Psoas muscle (tissue), 8 donors: ENCODE measurements around the gene FAF1. TPM values are rescaled to one million over a fixed set of nuclear protein-coding genes. Genes with fewer than 3 reads are reported as not detected.
A peak's percentile ranks its signal among the peaks of the same experiment; 100 is the strongest.

Experiments used
- ATAC-seq, 4 donors: fragments of 200-7000 bp; cut with Tn5 transposase; one replicate each; pipeline ENCODE4 v1.9.1; 2020; ENCODE audit warnings: moderate library complexity in 3 of 4, mild to moderate bottlenecking in 2 of 4
- DNase-seq, 2 donors: peaks; one replicate each; pipeline ENCODE4 v3.0.0-alpha.2; 2020
- H3K27ac ChIP-seq: fragments of 200-600 bp; one replicate; pipeline ENCODE4 v1.8.0; 2022
- H3K27me3 ChIP-seq, 3 donors: fragments of 200-600 bp in 1 of 3; one replicate each; pipeline versions ENCODE4 v1.6.1 to v1.8.0; 2013 to 2022; ENCODE audit warnings: low read length in 2 of 3, mild to moderate bottlenecking in 2 of 3, moderate library complexity in 1 of 3; ENCODE audit not compliant: insufficient read depth in 3 of 3
- H3K36me3 ChIP-seq, 2 donors: fragments of 200-600 bp in 1 of 2; one replicate each; pipeline versions ENCODE4 v1.6.1 to v1.8.0; 2013 to 2022; ENCODE audit warnings: low read depth in 1 of 2, mild to moderate bottlenecking in 1 of 2, moderate library complexity in 1 of 2; ENCODE audit not compliant: insufficient read depth in 1 of 2
- H3K4me1 ChIP-seq: fragments of 200-600 bp; one replicate; pipeline ENCODE4 v1.8.0; 2022
- H3K4me3 ChIP-seq: fragments of 200-600 bp; one replicate; pipeline ENCODE4 v1.8.0; 2022; ENCODE audit warnings: mild to moderate bottlenecking
- H3K9me3 ChIP-seq: fragments of 200-600 bp; one replicate; pipeline ENCODE4 v1.8.0; 2022
- WGBS, 3 donors: extraction: QIAGEN DNeasy Blood & Tissue Kit; methylation state at CpG; one replicate each; pipeline versions ENCODE4 v1.1.6 to v1.1.7; 2013; 5-methylcytosine and 5-hydroxymethylcytosine counted together
- intact Hi-C, 2 donors: fragments of 100-400 bp; cut with DNase I; formaldehyde crosslinking; loops; one replicate each; pipeline versions ENCODE4 v1.11.0 to v1.14.2; 2022
- polyA plus RNA-seq, 3 donors: library from polyadenylated mRNA; stranded (reverse); fragments of 200-250 nt; gene quantifications; one replicate each; pipeline ENCODE4 v1.2.3, GENCODE V29; 2013
- total RNA-seq, 4 donors: library from RNA; stranded (reverse); fragmentation: NEBNext Ultra II Directional in 2 of 4; extraction: Animal tissue kit (Norgen Biotek cat#: 25700) in 2 of 4; gene quantifications; one replicate each; pipeline versions ENCODE4 v1.2.1 to v1.2.4, GENCODE V29; 2021 to 2023
- TF ChIP-seq, protein P1 (sequence below): fragments of 200-600 bp; IDR thresholded peaks from one replicate; pipeline ENCODE4 v1.8.0; 2022; ENCODE audit warnings: antibody characterized with exemption
- donor health status: healthy with polysubstance abuse.
- donor health status: DM: no; HTN: no; CAD: no; lungs with moderate emphysema.
- donor health status: Bipolar disorder and iron deficiency.
- donor health status: healthy.
- donor health status: DM: yes; HTN: yes; CAD: no.
- donor health status: DM: no; HTN: no; CAD: no.
- donor health status: DM: no; HTN: no; CAD: no.
- donor health status: DM: yes; HTN: yes; CAD: no.

Gene FAF1
- total and polyA plus RNA-seq, 7 donors: 67.8 to 128 (median 108) TPM

DNA sequence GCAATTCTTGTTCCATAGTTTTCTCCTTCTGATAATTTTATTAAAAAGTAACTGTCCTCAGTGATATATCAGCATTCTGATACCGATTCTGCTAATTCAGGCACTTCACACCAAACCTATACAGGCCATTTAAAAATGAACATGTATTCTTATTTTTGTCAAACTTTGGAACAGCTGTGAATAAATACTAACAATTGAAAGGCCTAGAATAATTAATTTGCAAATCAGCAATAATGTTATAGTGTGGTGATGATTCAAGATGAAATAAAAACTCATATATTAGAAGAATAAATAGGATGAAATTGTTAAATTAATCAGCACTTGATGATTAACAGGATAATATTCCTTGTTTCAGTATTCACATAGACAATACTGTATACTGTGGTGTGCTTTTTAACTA, 19.9 kb upstream of the FAF1 start:
- Histone ChIP-seq H3K27me3 (no peaks in the 10 kb centered on the region), H3K9me3 (no peaks in the 10 kb centered on the region), H3K4me1 (peaks cover 11% of the 10 kb centered on the region), H3K27ac (peak overlapping the region; percentile 98), H3K36me3 (no peaks in the 10 kb centered on the region), H3K4me3 (peak overlapping the region; percentile 92)
- DNase-seq: no peak
- WGBS, 3 donors: 49 to 76% (median 56%) methylated on average over 1 of the region's 1 CpG
- TF ChIP-seq, protein P1, sequence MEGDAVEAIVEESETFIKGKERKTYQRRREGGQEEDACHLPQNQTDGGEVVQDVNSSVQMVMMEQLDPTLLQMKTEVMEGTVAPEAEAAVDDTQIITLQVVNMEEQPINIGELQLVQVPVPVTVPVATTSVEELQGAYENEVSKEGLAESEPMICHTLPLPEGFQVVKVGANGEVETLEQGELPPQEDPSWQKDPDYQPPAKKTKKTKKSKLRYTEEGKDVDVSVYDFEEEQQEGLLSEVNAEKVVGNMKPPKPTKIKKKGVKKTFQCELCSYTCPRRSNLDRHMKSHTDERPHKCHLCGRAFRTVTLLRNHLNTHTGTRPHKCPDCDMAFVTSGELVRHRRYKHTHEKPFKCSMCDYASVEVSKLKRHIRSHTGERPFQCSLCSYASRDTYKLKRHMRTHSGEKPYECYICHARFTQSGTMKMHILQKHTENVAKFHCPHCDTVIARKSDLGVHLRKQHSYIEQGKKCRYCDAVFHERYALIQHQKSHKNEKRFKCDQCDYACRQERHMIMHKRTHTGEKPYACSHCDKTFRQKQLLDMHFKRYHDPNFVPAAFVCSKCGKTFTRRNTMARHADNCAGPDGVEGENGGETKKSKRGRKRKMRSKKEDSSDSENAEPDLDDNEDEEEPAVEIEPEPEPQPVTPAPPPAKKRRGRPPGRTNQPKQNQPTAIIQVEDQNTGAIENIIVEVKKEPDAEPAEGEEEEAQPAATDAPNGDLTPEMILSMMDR: no peak
- no peak for ATAC-seq
- intact Hi-C loops: no loop called here

DNA sequence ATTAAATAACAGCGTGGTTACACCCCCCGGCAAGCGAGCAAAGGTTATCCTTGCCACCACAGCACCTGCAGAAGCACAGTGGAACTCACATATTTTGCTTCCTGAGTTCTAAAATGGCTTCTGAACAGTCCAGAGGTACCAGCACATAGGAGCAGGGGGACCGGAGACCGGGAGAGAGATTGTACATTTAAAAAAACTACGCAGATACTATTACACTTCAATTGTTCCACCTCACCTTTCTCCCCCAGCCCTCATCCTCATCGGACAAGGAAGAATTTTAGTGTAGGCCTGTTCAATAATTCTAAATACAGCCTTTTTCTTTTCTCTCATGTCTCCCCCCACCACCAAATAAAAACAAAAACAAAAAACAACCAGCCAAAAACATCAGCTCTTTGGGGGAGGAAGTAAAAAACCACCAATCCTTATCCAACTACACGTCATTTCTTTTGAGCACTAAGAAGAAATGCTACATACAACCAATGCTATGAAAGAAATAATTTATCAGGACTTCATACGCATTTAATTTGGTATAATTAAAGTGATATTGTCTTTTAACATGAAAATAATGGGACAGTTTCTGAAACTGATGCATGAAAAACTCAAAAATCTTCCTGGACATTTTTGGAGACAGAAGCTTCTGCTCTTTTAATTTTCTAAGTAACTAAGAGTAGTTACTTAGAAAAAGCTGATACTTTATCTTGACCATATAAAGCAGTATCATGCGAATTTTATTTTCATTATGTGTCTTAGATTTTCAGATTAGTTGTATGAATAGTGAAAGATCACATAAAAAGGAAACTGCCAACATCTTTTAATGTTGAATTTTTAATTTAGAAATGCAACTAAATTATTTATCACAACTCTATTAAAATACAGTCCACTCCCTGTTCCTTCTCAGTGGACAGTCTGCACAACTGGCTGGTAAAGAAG, 19.1 kb upstream of the FAF1 start:
- TF ChIP-seq, protein P1: no peak
- peak overlapping the region; percentile 98 for H3K27ac ChIP-seq
- DNase-seq (no peak), ATAC-seq (peak; percentile 31 to 61 (median 39))
- H3K9me3 ChIP-seq: no peaks in the 10 kb centered on the region
- 16 to 44% (median 17%) methylated on average over 10 of the region's 10 CpGs for WGBS, 3 donors
- no peaks in the 10 kb centered on the region for H3K36me3 ChIP-seq
- H3K4me3 ChIP-seq: peak overlapping the region; percentile 92
- H3K4me1 ChIP-seq: peaks cover 11% of the 10 kb centered on the region
- H3K27me3 ChIP-seq: no peaks in the 10 kb centered on the region
- intact Hi-C loops: no loop called here

DNA sequence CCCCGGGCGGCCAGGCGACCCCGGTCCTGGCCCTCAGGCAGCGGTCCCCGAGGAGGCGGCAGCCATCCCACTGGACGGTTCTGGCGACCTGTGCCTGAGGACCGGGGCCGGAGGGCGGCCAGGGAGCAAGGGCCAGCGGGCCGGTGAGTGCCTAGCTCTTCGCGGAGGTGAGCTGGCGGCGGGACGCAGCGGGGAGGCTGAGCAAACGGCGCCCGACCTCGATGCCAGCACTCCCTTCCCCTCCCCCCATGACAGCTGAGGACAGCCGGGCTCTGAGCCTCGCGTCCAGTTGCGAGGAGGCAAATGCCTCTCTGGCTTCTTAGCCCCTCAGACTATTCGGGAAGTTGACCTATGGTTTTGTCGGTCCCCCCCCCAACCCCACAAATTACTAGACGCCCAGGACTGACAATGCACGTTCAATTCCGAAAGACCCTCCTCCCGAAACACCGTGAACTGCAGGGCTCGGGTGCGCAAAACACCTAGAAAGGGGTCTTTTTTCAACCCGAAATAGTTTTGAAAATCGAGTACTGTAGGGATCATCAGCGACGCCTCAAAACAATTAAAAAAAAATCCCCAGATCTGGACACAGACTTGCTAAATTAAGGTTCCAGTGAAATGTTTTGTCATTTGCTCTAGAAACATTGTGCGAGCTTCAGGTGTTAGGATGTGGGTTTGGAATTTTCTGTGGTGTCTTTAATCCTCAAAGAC, 18.2 kb upstream of the FAF1 start:
- DNase-seq (peak; percentile 74 to 89), ATAC-seq (peak; percentile 87)
- peak overlapping the region; percentile 92 for H3K4me3 ChIP-seq
- intact Hi-C loops: no loop called here
- peak overlapping the region; percentile 98 for H3K27ac ChIP-seq
- H3K27me3 ChIP-seq: no peaks in the 10 kb centered on the region
- peaks cover 19% of the 10 kb centered on the region for H3K4me1 ChIP-seq
- WGBS, 3 donors: 2 to 7% (median 3%) methylated on average over 22 to 42 of the region's 42 CpGs
- TF ChIP-seq, protein P1: no peak
- no peaks in the 10 kb centered on the region for H3K9me3 ChIP-seq
- H3K36me3 ChIP-seq: no peaks in the 10 kb centered on the region

DNA sequence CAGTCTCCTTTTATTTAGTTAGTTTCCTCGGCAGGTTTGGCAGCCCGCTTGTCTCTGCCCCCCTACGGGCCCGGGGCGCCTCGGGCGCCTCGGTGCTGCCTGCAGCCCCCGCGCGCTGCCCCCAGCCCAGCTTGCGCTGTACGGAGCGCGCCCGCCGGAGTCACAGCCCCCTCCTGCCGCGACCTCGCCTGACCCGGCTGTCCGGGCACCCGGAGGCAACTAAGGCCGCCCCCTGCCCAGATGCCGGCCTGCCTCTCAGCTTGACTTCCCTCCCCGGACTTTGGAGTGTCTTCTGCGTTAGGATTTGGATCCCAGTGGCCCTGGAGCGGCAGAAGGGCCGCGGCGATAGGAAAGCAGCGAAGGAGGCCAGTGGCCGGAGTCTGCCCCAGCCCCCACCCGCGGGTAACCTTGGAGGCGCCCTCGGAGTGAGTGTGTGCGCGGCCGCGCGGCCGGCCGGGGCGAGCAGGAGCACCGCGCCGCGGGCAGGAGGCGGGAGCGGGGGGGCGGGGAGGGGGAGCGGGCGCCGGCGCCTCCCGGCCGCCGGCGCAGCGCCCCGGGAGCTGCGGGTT, 17.6 kb upstream of the FAF1 start:
- DNase-seq (peak; percentile 80 to 88), ATAC-seq (peak; percentile 86 to 92 (median 90))
- H3K27me3 ChIP-seq: no peaks in the 10 kb centered on the region
- peaks cover 25% of the 10 kb centered on the region for H3K4me1 ChIP-seq
- 0 to 2% (median 1%) methylated on average over 38 to 63 of the region's 63 CpGs for WGBS, 3 donors
- no peaks in the 10 kb centered on the region for H3K36me3 ChIP-seq
- H3K4me3 ChIP-seq: peak overlapping the region; percentile 92
- intact Hi-C loops: no loop called here
- peak overlapping the region; percentile 98 for H3K27ac ChIP-seq
- no peaks in the 10 kb centered on the region for H3K9me3 ChIP-seq
- TF ChIP-seq, protein P1: no peak
